ENCODE results near the gene HS6ST3. TPM values are rescaled to one million over a fixed set of nuclear protein-coding genes. Genes with fewer than 3 reads are reported as not detected.

HS6ST3 gene
- total and polyA plus RNA-seq, 10 donors: 0.03 TPM; not detected in 9

GRCh38 chr13:96621634-96622183 lies 531.8 kb downstream of the HS6ST3 start:
- H3K4me1 ChIP-seq: no peaks in the 10 kb centered on the region
- H3K4me3 ChIP-seq: no peak overlapping the region
- no peak for DNase-seq
- intact Hi-C loops (cut with DNase I; ENCODE audit: low total_unique reads): no loop called here
- H3K27me3 ChIP-seq (replicated peaks in 1 of 7): no peaks in the 10 kb centered on the region
- H3K9me3 ChIP-seq: peaks cover 0 to 9% (median 2%) of the 10 kb centered on the region in 8 donors
- no peak for TF ChIP-seq POLR2A (IDR thresholded peaks at IDR 0.05)
- TF ChIP-seq POLR2AphosphoS5 (IDR thresholded peaks at IDR 0.05): no peak
- no peak for TF ChIP-seq CTCF (IDR thresholded peaks at IDR 0.05 in 8 of 11, conservative IDR thresholded peaks at IDR 0.05 in 3 of 11)
- no peak overlapping the region for H3K27ac ChIP-seq
- WGBS, 5 donors: 70 to 81% (median 76%) methylated on average over 3 of the region's 3 CpGs
- H3K36me3 ChIP-seq: no peaks in the 10 kb centered on the region

GRCh38 chr13:96629331-96629730 lies 539.4 kb downstream of the HS6ST3 start:
- Histone ChIP-seq H3K36me3 (no peaks in the 10 kb centered on the region), H3K4me3 (no peak overlapping the region), H3K4me1 (no peaks in the 10 kb centered on the region), H3K27me3 (replicated peaks in 1 of 7) (no peaks in the 10 kb centered on the region), H3K9me3 (peaks cover 0 to 9% (median 0%) of the 10 kb centered on the region in 8 donors), H3K27ac (no peak overlapping the region)
- 84 to 90% (median 87%) methylated on average over 2 of the region's 2 CpGs for WGBS, 5 donors
- DNase-seq: no peak
- intact Hi-C loops (cut with DNase I; ENCODE audit: low total_unique reads): no loop called here
- TF ChIP-seq POLR2A (IDR thresholded peaks at IDR 0.05) (no peak), POLR2AphosphoS5 (IDR thresholded peaks at IDR 0.05) (no peak), CTCF (IDR thresholded peaks at IDR 0.05 in 8 of 11, conservative IDR thresholded peaks at IDR 0.05 in 3 of 11) (no peak)

GRCh38 chr13:96632536-96633320 lies 542.8 kb downstream of the HS6ST3 start:
- Histone ChIP-seq H3K27me3 (replicated peaks in 1 of 7) (no peaks in the 10 kb centered on the region), H3K4me1 (no peaks in the 10 kb centered on the region), H3K27ac (no peak overlapping the region), H3K4me3 (no peak overlapping the region), H3K9me3 (peaks cover 0 to 18% (median 3%) of the 10 kb centered on the region in 8 donors), H3K36me3 (no peaks in the 10 kb centered on the region)
- WGBS, 5 donors: 92 to 96% (median 93%) methylated on average over 11 of the region's 11 CpGs
- no peak for DNase-seq
- intact Hi-C loops (cut with DNase I; ENCODE audit: low total_unique reads): no loop called here
- TF ChIP-seq POLR2A (IDR thresholded peaks at IDR 0.05) (no peak), POLR2AphosphoS5 (IDR thresholded peaks at IDR 0.05) (no peak), CTCF (IDR thresholded peaks at IDR 0.05 in 8 of 11, conservative IDR thresholded peaks at IDR 0.05 in 3 of 11) (no peak)

GRCh38 chr13:96636001-96636709 lies 546.2 kb downstream of the HS6ST3 start:
- DNase-seq: no peak

More at GRCh38 chr13:96636001-96636709, 546.2 kb downstream of the HS6ST3 start:
- no peak overlapping the region for H3K4me3 ChIP-seq
- peaks cover 0 to 45% (median 23%) of the 10 kb centered on the region in 8 donors for H3K9me3 ChIP-seq
- no peaks in the 10 kb centered on the region for H3K36me3 ChIP-seq
- H3K27ac ChIP-seq: no peak overlapping the region
- H3K4me1 ChIP-seq: no peaks in the 10 kb centered on the region
- TF ChIP-seq POLR2AphosphoS5 (IDR thresholded peaks at IDR 0.05): no peak
- no peak for TF ChIP-seq CTCF (IDR thresholded peaks at IDR 0.05 in 8 of 11, conservative IDR thresholded peaks at IDR 0.05 in 3 of 11)
- no peak for TF ChIP-seq POLR2A (IDR thresholded peaks at IDR 0.05)
- H3K27me3 ChIP-seq (replicated peaks in 1 of 7): no peaks in the 10 kb centered on the region
- WGBS, 5 donors: 78 to 84% (median 79%) methylated on average over 4 of the region's 4 CpGs
- intact Hi-C loops (cut with DNase I; ENCODE audit: low total_unique reads): no loop called here

All from spleen (tissue), 11 donors.